NT2/D1 (cell line): ENCODE results near the gene PTPRG.

Source experiments
- DNase-seq: peaks from one replicate; pipeline ENCODE4 v3.0.0-alpha.2; 2011; ENCODE audit warnings: low read depth, low spot score
- H3K27me3 ChIP-seq: 2 replicates; pipeline ENCODE4 v1.6.0; 2011; ENCODE audit warnings: mild to moderate bottlenecking; ENCODE audit not compliant: insufficient read length, insufficient read depth
- H3K36me3 ChIP-seq: 2 replicates; pipeline ENCODE4 v1.6.1; 2011; ENCODE audit warnings: mild to moderate bottlenecking, low read length, mixed read lengths; ENCODE audit not compliant: insufficient read depth, insufficient read length
- H3K4me1 ChIP-seq: 2 replicates; pipeline ENCODE4 v1.5.1; 2011; ENCODE audit not compliant: insufficient read depth, insufficient read length
- H3K4me3 ChIP-seq: 2 replicates; pipeline ENCODE4 v1.5.1; 2011; ENCODE audit warnings: low read depth; ENCODE audit not compliant: insufficient read length
- H3K9ac ChIP-seq: 2 replicates; pipeline ENCODE4 v1.6.0; 2011; ENCODE audit warnings: low read depth; ENCODE audit not compliant: insufficient read length
- H3K9me3 ChIP-seq: 2 replicates; pipeline ENCODE4 v1.5.1; 2011; ENCODE audit warnings: mild to moderate bottlenecking, low read length; ENCODE audit not compliant: insufficient read depth
- SUZ12 ChIP-seq: IDR thresholded peaks from 2 replicates; pipeline ENCODE4 v1.6.1; 2011; ENCODE audit not compliant: insufficient read length, insufficient read depth; ENCODE audit errors: extremely low read depth
- YY1 ChIP-seq: IDR thresholded peaks from 2 replicates; pipeline ENCODE4 v1.6.1; 2011; ENCODE audit not compliant: insufficient read length, insufficient read depth
- ZNF274 ChIP-seq: IDR thresholded peaks from 2 replicates; pipeline ENCODE4 v1.6.1; 2011; ENCODE audit warnings: mild to moderate bottlenecking, low read depth, low read length

Gene PTPRG

GRCh38 chr3:61790411-61790810, 229.0 kb downstream of the PTPRG start:
- Histone ChIP-seq H3K9ac (no peak overlapping the region), H3K27me3 (no peaks in the 10 kb centered on the region), H3K4me3 (no peak overlapping the region), H3K9me3 (0 out of 2 replicates have a peak, but pooled peaks cover 7% of the 10 kb centered on the region), H3K36me3 (no peaks in the 10 kb centered on the region), H3K4me1 (no peaks in the 10 kb centered on the region)
- no peak for TF ChIP-seq SUZ12
- TF ChIP-seq ZNF274 = no peak
- no peak for TF ChIP-seq YY1
- DNase-seq = no peak

- DNase-seq = no peak
- no peaks in the 10 kb centered on the region for H3K36me3 ChIP-seq
- no peak for TF ChIP-seq SUZ12
- TF ChIP-seq ZNF274 = no peak
- no peak for TF ChIP-seq YY1
- H3K4me3 ChIP-seq = no peak overlapping the region
- no peak overlapping the region for H3K9ac ChIP-seq
- no peaks in the 10 kb centered on the region for H3K27me3 ChIP-seq
- H3K9me3 ChIP-seq = no peaks in the 10 kb centered on the region
- no peaks in the 10 kb centered on the region for H3K4me1 ChIP-seq
Observed at GRCh38 chr3:61793056-61793455, 231.7 kb downstream of the PTPRG start.

DNA sequence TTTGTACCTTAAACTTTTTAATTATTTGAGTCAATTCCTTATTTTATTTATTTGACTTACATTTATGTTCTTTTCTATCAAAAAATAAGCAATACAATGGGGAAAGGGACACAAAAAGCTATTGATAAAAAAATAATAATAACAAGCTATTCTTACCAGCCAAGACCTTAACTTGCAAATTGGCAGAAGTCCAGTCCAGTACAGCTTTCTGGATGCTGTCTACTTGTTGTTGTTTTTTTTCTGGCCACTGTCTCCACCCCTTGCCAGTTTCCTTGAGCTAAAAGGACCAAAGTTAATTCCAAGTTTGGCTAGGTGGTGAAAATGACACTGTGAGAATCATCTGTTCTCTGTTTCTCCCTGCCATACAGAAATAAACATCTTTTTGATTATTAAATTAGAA, 232.2 kb downstream of the PTPRG start:
- no peak overlapping the region for H3K4me3 ChIP-seq
- H3K27me3 ChIP-seq = no peaks in the 10 kb centered on the region
- DNase-seq = no peak
- H3K36me3 ChIP-seq = no peaks in the 10 kb centered on the region
- H3K9ac ChIP-seq = no peak overlapping the region
- H3K4me1 ChIP-seq = no peaks in the 10 kb centered on the region
- TF ChIP-seq SUZ12 (no peak), YY1 (no peak), ZNF274 (no peak)
- no peaks in the 10 kb centered on the region for H3K9me3 ChIP-seq

DNA sequence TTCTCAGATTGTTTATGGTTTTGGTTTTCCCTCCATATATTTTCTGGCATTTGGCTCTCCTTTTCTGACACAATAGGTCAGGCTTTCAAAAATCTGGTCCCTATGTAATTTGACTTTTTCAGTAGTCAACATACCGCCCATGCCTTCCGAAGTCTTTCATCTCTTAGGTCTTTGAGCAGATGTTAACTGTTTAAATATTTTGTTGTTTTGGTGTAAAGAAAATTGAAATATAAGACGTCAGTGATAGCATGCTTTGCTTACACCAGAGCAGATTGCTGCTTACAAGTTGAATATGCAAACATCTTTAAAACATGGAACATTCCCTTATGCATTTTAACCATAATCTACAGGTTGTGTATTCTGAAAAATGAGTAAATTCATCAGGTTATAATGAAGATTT, 233.0 kb downstream of the PTPRG start:
- Histone ChIP-seq H3K4me1 (no peaks in the 10 kb centered on the region), H3K36me3 (no peaks in the 10 kb centered on the region), H3K27me3 (no peaks in the 10 kb centered on the region), H3K9me3 (no peaks in the 10 kb centered on the region), H3K9ac (no peak overlapping the region), H3K4me3 (no peak overlapping the region)
- DNase-seq = no peak
- TF ChIP-seq YY1 (no peak), SUZ12 (no peak), ZNF274 (no peak)

DNA sequence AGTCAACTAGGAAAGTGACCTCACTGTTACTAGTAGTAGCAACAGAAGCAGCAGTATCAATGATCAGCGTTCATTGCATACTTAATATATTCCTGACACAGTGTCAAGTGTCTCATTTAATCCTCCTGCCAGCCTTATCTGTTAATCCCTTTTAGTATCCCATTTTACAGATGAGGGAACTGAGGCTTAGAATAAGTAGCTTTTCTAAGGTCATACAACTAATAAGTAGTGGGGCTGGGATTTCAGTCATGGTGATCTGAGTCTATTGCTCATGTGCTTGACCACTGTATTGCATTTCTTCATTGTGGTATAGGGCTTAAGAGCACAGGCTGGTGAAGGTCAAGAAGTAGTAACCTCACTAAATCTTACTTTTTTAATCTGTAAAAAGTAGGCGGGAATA, 233.6 kb downstream of the PTPRG start:
- H3K4me1 ChIP-seq = no peaks in the 10 kb centered on the region
- H3K27me3 ChIP-seq = no peaks in the 10 kb centered on the region
- H3K9ac ChIP-seq = no peak overlapping the region
- H3K9me3 ChIP-seq = no peaks in the 10 kb centered on the region
- TF ChIP-seq YY1 (no peak), ZNF274 (no peak), SUZ12 (no peak)
- H3K4me3 ChIP-seq = no peak overlapping the region
- DNase-seq = no peak
- H3K36me3 ChIP-seq = no peaks in the 10 kb centered on the region

DNA sequence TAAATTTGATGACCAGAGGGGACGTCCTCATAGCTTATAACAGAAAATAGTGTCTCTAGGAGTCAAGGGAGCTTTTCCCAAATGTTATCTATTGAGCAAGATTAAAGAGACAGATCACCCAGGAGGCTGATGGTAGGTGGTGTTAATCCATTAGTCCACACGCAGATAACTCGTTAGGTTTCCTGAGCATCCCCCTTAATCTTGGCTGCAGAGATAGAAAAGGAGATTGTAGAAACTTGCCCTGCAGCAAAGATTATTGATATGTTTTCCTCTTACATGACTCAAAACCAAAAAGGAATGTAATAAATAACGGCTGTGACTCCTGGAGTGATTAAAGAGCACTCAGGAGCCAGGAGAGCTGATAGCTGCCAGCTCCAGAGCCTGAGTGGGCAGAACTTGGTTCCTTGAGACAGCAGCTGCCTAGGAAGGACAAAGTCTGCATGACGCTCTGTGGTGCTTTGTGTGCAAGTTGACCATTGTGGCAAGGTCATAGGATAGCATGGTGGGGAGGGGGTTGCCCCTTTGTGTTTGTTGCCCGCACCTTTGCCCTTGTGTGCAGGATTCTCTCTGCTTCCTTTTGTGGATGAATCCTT, 234.8 kb downstream of the PTPRG start:
- H3K4me1 ChIP-seq = no peaks in the 10 kb centered on the region
- H3K27me3 ChIP-seq = no peaks in the 10 kb centered on the region
- H3K9me3 ChIP-seq = no peaks in the 10 kb centered on the region
- TF ChIP-seq ZNF274 (no peak), SUZ12 (no peak), YY1 (no peak)
- H3K9ac ChIP-seq = no peak overlapping the region
- H3K36me3 ChIP-seq = no peaks in the 10 kb centered on the region
- DNase-seq = no peak
- no peak overlapping the region for H3K4me3 ChIP-seq

GRCh38 chr3:61796911-61797310, 235.5 kb downstream of the PTPRG start:
- TF ChIP-seq SUZ12 (no peak), ZNF274 (no peak), YY1 (no peak)
- Histone ChIP-seq H3K9me3 (no peaks in the 10 kb centered on the region), H3K27me3 (no peaks in the 10 kb centered on the region), H3K4me1 (no peaks in the 10 kb centered on the region), H3K4me3 (no peak overlapping the region), H3K36me3 (no peaks in the 10 kb centered on the region), H3K9ac (no peak overlapping the region)
- DNase-seq = no peak

DNA sequence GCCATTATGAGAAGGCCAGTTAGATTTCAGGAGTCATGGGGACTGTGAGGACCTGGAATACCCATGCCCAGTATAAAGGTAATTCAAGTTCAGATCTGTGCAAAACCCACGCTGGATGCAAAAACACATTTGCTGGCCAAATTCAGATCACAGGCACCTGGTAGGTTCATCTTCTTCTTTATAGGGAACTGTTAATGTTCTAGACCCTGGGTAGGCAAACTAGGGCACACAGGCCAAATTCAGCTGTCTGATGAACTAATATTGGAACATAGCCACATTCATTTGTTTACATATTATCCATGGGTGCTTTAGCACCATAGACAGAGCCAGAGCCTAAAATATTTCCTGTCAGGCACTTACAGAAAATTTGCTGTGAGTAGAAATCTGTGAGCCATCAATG, 241.4 kb downstream of the PTPRG start:
- no peak for DNase-seq

More for the DNA sequence above, 241.4 kb downstream of the PTPRG start:
- H3K9ac ChIP-seq = no peak overlapping the region
- no peak overlapping the region for H3K4me3 ChIP-seq
- H3K4me1 ChIP-seq = no peaks in the 10 kb centered on the region
- no peaks in the 10 kb centered on the region for H3K36me3 ChIP-seq
- H3K27me3 ChIP-seq = no peaks in the 10 kb centered on the region
- H3K9me3 ChIP-seq = no peaks in the 10 kb centered on the region
- no peak for TF ChIP-seq ZNF274
